ENCODE results near the gene XYLT1. TPM values are rescaled to one million over a fixed set of nuclear protein-coding genes. Genes with fewer than 3 reads are reported as not detected.

The XYLT1 gene
- total RNA-seq, 1 donor from 2014 or later: 17.0 TPM

DNA sequence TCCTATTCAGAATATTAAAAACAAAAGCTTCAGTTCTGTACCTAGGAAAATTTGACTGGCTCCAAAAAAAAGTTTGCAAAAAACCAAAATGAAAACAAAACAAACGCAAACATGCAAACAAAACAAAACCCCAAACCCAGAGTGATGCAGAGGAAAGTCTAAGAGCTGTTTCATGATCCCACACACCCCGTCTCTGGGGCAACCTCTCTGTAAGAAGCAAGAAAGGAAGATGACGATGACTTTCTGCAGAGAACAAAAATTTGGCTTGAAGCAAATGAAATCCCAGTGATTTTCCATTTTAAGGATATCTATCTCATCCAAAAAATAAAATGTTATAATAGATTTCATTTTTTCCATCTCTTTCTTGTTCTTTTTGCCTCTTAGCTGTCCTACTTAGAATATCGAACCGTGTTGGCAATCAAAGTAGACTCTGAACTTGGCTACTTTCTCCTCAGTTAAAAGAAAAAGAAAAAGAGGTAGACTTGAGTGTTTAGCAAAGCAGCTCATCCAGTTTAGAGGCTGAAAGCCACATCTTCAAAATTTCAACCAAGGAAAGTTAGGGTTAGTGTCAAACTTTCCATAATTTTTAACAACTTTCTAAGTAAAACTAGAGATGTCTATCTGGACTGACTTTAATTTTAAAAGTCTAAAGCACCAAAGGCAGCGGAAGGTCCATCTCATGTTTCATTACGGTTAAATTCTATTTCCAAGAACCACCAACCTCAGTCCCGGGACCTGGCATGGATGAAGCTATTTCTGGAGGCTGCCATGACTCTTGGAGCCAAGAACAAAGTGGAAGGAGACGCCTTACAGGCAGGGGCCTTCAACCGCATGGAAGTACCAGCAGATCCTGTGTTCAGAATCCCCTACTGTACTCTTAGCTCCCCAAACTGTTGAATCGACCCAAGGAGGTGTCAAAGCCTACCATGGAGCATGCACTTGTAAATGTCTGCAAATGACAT lies 180.8 kb downstream of the XYLT1 start:
- no peak for DNase-seq (ENCODE audit: low spot score)

DNA sequence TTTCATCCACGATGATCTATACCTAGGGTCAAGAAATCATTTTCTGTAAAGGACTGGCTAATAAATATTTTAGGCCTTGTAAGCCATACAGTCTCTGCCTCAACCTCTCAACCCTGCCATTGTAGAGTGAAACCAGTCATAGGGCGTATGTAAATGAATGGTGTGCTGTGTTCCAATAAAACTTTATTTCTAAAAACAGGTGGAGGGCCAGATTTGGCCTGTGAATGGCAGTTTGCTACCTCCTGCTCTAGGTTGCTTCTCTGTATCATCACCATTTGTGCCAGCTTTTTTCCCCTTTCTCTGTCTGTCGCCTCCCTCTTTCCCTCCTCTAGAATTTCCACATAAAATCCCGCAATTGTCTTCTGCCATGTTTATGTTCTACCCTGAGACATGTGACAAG lies 181.7 kb downstream of the XYLT1 start:
- no peak for DNase-seq (ENCODE audit: low spot score)

DNA sequence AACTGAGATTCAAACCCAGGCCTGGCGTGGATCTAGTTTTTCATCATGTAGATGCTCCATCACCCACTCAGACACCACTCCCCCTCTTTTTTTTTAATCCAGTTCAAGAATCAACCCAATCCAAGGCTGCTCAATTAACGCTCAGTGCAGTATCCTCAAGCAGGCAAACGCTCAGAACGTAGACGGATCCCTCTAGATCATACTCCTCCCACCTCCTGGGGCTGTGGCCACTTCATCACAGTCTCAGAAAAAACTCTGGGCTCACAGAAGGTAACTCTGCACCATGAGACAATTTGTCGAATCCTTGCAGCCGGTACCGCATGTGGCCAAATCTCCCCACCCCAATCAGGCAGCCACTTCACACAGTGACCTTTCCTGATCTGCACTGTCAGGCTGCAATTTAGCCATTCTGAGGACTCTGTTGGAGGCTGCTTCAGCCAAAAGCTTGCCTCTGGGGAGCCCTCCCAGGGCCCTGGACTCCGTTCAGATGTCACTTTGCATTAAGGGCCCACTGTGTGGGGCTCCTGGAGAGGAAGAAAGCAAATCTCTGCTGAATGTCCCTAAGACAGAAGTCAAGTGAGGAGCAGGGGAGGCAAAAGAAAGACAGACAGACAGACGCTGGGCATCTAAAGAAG lies 183.5 kb downstream of the XYLT1 start:
- no peak for DNase-seq (ENCODE audit: low spot score)

GRCh38 chr16:17286443-17286842 lies 184.3 kb downstream of the XYLT1 start:
- no peak for DNase-seq (ENCODE audit: low spot score)

DNA sequence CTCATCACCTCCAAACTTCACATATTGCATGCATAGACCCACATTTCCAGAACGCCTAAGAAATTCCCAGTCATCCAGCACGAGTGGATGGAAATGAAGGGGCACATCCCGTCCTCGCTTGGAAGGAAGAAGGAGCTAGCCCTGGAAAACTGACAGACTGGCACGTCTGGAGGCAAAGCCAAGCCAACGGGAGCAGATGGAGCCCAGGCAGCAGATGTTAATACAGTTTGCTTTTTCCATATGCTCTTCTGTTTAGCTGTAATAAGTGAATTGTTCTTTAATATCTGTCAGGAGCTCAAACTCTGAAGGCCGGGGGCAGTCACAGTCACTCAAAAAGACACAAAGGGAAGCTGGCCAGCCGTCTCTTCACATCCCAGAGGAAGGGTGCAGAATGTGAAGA lies 187.7 kb downstream of the XYLT1 start:
- DNase-seq (ENCODE audit: low spot score): no peak

DNA sequence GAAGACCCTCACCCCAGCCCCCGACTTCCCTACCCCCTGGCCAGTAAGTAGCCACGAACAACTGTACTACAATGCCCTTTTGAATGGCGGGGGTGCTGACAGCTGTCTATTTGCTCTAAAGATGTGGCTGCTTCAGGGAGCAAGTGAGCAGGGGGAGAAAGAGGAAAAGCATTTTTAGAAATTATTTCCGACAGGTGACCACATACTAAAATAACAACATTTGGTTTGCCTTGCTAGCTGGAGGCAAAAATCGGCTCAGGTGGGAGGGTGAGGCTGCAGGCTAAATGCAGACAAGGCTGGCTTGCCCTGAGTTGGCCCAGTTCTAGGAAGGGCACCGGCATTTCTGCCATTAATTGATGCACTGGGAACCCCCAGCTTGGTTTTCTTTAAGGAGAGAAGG lies 188.5 kb downstream of the XYLT1 start:
- DNase-seq (ENCODE audit: low spot score): no peak

DNA sequence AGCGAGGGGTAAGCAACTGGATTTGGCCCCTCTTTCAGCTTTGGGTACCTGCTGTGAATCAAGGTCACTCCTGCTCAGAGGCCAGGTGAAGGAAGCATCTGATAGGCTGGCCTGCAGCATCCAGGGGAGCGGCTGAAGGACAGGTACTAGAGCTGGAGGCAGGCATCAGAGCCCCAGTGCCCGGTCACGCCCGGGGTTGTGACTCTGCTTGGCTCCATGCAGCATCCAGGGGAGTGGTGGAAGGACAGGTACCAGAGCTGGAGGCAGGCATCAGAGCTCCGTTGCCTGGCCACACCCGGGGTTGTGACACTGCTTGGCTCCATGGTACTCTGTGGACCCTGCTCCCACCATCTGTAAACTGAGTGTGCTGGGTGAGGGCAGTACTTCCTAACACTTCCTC lies 189.7 kb downstream of the XYLT1 start:
- no peak for DNase-seq (ENCODE audit: low spot score)

- no peak for DNase-seq (ENCODE audit: low spot score)
Measured at GRCh38 chr16:17278988-17279387, 191.8 kb downstream of the XYLT1 start.

- DNase-seq (ENCODE audit: low spot score): peak; percentile 54
Measured at GRCh38 chr16:17277981-17278381, 192.8 kb downstream of the XYLT1 start.

GRCh38 chr16:17276610-17277009 lies 194.2 kb downstream of the XYLT1 start:
- no peak for DNase-seq (ENCODE audit: low spot score)

DNA sequence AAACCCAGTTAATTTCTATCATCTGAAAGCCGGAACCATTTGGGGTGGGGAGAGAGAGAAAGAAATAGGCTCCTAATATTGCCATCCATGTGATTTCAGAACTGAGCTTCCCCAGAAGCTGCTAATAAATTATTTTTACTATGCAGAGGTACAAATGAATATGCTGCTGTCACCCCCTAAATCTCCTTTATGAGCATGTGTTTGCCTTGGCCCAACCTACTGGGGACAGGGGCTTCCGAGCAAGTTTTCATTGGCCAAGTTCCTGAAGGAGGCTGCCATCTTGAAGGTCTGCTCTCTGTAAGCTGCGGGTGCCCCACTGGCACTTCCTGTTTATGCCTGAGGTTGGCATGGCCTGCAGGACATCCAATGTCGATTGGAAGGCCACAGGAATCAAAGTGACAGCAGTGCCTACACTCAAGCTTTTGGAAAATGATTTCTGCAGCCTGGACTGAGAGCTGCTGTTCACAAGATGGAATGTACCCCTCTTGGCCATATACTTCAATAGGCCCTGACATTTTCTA lies 194.7 kb downstream of the XYLT1 start:
- DNase-seq (ENCODE audit: low spot score): no peak

- no peak for DNase-seq (ENCODE audit: low spot score)
Measured at GRCh38 chr16:17275076-17276009, 195.4 kb downstream of the XYLT1 start.

DNA sequence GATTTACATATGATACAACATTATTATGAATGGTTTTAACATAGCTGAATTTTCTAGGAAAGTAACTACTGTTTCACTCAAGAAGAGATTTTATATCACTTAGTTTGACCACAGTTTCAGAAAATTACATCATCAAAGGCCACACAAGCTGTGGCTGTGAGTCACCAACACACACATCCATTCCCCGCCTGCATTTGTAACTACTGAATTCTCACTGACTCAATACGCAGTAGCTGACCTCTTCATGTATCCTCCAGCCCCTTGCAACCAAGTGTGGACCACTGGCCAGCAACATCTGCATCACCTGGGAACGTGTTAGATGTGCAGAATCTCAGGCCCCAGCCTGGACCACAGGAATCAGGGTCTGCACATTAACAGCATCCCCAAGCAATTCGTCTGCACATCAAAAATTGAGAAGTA lies 197.6 kb downstream of the XYLT1 start:
- no peak for DNase-seq (ENCODE audit: low spot score)

DNA sequence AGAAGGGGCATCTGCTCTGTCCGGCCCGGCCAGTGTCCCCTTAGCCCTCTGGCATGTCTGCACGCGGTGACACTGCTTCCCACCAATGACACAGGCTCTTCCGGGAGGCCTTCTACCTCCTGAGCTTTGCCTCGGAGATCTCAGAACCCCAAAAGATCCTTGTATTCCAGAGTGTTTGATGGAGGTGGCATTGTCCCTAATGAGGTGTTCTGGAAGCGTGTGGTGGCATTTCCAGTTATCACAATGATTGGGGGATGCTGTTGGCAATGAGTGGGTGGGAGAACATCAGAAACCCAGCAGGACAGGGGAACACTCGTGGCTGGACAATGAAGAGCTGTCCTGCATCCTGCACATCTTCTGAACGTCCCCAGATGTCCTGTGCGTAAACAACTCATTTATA lies 198.0 kb downstream of the XYLT1 start:
- DNase-seq (ENCODE audit: low spot score): no peak

DNA sequence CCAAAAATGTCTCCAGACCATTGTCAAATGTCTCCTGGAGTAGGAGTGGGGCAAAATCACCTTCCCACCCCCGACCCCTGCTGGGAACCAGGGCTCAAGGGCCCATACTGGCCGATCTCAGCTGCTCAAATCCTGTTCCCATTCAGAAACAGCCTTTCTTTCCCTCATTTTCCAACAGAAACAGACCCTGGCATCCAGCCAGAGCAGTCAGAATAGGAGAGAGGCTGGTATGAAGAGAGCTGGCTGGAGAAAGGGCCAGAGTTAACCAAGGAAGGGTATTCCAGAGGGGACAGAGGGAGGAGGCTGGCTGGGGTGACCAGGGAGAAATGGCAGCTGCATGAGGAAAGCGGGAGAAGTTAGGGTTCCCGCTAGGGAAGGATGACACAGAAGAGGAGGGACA lies 199.1 kb downstream of the XYLT1 start:
- DNase-seq (ENCODE audit: low spot score): no peak

DNA sequence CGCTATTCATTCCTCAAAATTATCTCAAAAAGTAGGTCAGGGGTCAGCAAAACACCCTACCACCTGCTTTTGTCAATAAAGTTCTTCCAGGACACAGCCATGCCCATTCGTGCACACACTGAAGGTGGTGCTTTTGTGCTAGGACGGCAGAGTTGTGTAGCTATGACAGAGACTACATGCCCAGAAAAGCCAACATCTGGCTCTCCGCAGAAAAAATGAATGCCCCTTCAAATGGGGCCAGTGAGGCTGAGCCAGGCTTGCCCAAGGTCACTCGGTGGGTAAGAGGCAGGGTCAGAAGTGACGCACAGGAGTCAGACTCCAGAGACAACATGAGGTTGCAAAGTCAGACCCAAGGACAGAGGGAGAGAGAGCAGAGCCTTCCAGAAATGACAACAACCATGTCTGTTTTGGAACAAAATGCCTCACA lies 200.1 kb downstream of the XYLT1 start:
- DNase-seq (ENCODE audit: low spot score): no peak

GRCh38 chr16:17270111-17270510 lies 200.6 kb downstream of the XYLT1 start:
- no peak for DNase-seq (ENCODE audit: low spot score)

GRCh38 chr16:17269439-17269838 lies 201.3 kb downstream of the XYLT1 start:
- DNase-seq (ENCODE audit: low spot score): no peak

- DNase-seq (ENCODE audit: low spot score): no peak
Measured at GRCh38 chr16:17266608-17267313, 204.0 kb downstream of the XYLT1 start.

DNA sequence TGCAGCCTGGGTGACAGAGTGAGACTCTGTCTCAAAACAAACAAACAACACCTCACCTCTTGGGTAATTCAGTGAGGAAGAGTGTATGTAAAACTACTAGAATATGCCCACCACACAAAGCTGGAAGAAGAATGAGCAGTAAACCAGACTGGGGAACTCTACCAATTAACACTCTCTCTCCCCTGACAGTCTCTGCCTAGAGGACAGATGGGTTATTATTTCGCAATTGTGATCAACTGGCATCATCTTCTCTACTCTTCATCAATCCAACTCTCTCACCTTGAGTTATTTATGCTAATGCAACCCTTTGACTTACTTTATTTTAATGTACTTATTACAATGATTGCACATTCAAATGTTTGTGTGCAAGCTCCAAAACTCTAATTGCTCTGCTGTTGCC lies 205.6 kb downstream of the XYLT1 start:
- DNase-seq (ENCODE audit: low spot score): no peak

- DNase-seq (ENCODE audit: low spot score): no peak
Measured at GRCh38 chr16:17261197-17261858, 209.4 kb downstream of the XYLT1 start.

Measured in ureter (tissue), 1 donor.